Measurements from ENCODE around the gene EMSY.

DNA sequence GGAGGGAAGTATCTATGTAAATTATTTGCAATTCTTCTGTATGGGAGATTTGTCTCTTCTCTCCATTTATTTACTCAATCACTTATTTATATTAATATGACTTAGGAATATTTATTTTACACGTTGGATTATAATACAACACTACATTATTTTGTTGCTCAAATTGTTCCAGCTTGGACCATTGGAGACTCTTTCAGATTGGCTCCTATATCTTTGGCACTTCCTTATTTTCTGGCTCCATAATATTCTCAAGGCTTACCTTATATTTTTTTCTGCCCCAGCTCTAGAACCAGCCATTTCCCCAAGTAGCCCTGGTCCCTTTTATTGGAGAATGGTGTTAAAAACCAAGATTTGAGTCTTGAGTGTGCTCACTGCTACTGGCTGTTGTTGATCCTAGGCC is 123.8 kb downstream of the EMSY start:
- TF ChIP-seq POLR2A (IDR thresholded peaks at IDR 0.05) (no peak), CTCF (IDR thresholded peaks at IDR 0.05) (no peak), POLR2AphosphoS5 (IDR thresholded peaks at IDR 0.05) (no peak), EP300 (IDR thresholded peaks at IDR 0.05; ENCODE audit: low read depth) (no peak)
